GM18861 (cell line): ENCODE results near the gene AFAP1.

Experiments used
- ATAC-seq: cut with Tn5 transposase; IDR thresholded peaks from one replicate; pipeline ENCODE4 v1.9.1; 2021; ENCODE audit not compliant: unreplicated experiment

The AFAP1 gene

DNA sequence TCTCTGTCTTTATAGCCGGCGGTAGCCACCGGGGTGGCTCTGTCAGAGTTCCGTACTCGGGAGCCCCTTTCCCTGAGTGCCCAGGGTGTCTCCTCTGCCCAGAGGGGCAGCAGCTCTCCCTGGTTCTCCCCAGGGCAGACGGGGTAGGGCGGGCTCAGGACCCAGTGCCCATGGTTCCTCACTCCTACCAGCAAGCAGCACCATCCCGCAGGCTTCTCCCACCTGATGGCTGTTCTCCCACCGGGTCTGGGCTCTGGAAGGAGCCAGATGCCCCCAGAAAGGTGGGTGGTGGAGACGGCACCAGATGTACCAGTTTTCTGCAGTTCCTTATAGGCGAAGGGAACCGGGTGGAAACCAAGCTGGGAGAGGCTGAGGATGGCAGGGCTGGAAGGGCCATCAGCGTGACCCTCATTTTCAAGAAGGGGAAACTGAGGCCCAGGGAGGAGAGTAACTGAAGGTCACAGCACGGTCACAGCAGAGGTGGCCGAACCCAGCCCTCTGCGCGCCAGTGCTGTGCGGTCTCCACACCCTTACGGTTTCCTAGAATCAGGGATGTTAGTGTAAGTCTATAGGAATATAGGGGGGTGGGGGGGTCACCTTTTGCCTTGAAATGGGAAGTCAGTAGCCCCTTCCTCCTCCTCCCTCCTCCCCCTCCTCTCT lies 198.7 kb downstream of the AFAP1 start:
- ATAC-seq: no peak

DNA sequence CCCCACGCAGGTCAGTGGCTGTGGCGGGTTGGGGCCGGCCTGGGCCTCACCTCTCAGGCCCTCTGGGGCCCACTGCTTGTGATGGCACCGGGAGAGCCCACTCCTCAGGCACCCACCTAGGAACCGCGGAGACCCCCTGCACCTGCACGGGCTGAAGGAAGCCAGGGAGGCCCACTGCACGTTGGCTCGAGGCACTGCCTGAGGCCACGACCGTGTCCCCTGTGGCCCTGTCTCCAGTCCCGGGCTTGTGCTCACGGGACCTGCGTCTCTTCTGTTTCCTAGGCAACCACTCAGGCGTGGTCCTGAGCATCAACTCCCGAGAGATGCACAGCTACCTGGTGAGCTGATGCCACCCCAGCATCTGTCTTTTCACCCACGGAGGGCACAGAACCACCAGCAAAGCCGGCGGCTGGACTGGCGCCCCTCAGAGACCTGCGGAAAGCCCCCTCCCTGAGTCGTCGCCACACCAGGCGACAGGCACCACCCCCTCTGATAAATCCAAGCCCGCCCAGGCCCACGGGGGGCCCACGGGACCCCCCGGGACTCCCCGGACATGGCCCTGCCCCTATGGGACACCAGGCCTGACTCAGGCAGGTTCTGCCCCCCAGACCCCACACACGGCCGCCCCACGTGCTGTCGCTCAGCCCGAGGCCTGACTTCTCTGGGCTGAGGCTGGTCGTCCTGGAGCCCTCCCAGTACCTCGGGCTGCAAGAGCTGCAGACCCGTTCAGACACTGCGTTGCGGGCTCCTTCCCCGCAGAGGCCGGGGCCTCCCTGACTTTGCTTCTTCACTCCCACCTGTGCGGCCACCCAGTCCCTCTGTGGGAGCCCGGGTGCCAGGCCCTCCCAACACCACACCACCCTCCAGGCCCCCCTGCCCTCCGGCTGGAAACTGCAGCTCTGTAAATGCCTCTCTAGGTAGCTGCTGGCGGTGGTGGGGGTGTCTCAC lies 199.5 kb downstream of the AFAP1 start:
- no peak for ATAC-seq

DNA sequence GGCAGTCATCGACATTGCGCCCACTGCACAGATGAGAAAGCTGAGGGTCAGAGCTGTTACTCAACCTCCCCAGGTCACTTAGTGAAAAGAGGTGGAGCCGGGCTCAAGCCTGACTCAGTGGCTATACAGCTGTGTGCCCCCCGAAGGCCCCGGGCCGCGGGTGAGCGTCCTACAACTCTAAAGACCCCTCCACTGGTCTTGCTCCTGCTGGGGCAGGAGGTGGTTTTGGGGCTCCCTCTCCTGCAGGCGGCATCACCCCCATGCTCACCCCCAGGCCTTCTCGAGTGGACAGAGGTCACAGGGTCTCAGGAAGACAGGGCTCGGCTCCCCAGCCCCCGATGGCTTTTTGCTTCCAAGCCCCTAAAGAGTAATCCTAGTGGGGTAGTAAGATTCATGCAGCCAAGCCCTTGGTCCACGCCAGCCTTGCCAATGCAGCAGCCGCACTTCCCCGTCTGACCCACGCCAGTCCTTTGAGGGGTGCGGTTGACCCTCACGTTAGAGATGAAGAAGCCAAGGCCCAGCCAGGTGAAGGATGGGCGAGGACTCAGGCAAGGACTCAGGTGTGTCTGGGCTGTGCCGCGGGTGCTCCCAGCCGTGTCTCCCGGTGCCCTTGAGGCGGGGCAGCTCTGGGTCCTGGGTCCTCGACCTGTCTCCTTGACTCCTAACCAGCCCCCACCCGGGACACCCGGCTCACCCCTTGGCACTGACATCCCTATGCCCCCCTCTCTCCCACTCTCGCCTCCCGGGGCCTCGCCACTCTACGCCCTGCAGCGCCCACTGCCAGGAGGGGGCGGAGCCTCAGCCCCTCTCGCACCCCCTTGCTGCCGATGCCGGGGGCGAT lies 200.4 kb downstream of the AFAP1 start:
- ATAC-seq: no peak

DNA sequence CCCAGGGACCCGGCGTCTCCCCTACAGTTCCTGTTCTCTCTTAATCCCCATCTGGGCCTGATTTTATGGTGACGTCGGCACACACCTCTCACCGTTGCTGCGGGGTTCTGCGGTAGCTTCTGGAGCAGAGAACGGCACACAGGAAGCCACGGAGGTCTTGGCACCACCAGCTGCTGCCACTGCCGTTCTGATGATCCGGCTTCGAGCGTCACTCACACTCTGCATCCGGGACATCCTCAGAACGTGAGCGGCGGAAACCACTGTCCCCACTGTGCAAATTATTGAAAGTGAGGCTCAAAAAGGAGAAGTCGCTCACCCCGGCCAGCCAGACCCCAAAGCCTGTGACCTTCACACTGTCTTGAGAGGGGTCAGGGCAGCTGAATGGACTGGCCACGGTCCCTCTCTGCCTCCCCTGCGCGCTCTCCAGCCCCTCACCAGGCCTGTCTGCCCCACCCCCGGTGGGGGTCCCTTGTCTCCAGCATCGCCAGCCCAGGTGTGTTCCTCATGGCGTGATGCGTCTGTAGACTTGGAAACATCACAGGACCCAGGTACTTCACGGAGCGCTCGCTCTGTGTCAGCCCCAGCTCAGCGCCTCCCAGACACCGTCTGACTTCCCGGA lies 201.1 kb downstream of the AFAP1 start:
- ATAC-seq: no peak

DNA sequence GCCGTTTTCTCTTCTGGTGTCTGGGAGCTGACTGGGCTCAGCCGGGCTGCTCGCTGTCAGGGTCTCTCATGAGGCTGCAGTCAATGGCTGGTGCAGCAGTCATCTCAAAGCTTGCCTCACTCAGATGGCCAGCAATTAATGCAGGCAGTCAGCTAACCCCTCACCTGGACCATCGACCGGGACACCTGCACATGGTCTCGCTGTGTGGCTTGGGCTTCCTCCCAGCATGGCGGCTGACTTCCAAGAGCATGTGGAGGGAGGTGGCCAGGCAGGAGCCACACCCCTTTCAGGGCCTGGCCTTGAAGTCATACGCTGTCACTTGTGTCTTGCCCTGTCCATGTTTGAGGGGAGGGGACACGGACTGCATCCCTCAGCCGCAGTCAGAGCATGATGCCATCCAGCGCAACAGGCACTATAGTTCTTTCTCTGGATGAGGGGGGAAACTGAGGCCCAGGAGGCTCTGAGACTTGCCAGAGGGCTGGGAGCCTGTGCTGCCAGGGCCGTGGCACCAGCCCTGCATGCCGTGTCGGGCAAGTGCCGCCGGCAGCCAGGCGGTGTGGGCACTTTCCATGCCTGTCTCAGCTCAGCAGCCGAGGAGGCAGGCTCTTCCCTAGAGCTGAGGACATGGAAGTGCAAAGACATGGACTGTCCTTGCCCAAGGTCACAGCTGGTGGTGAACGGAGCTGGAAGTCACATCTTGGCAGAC lies 201.8 kb downstream of the AFAP1 start:
- no peak for ATAC-seq

DNA sequence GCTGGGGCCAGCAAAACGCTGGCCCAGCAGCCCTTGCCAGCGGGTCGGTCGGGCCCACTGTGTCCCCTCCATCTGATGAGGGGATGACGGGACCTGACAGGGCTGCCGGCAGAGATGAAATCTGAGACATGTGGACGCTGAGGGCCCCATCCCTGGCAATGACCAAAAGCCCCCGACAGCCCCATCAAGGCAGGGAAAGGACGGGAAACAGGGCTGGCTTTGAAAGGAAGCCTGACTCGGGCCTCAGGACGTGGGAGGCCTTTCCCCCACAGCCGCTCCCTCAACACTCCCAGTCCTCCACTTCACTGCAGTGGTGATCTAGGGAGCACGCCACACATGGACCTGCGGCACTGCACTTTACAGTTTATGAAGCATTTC lies 202.4 kb downstream of the AFAP1 start:
- no peak for ATAC-seq

DNA sequence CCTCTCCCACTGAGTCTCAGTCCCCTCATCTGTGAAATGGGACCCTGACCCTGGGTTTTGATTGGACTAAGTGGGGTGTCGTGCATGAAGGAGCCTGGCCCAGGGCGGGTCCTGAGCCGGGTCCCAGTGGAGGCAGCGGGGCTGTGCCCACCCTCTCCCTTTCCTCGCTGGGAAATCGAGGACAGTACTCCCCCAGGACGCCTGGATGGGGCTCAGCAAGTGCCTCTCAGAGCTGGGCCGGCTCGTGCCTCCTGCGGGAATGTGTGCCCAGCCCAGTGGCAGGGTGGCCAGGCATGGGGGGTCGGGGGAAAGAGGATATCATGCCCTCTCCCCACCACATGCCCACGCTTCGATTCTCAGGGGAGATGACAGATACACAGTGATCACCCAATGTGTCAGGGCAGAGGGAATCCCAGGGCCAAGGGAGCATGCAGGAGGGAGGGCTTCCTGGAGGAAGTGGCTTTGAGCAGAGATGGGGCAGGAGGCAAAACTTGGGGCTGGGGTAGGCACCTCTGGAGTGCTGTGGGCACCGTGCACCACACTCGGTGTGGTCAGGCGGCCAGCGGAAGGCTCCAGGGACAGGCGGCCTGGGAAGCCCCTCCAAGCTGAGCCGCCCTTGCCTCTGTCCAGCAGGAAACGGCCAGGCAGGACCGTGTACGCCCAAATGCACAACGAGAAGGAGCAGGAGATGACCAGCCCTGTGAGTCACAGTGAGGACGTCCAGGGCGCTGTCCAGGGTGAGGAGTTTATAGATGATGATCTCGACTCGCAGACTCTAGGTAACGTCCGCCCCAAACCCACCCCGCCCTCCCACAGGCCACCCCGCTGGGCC lies 203.0 kb downstream of the AFAP1 start:
- ATAC-seq: no peak

DNA sequence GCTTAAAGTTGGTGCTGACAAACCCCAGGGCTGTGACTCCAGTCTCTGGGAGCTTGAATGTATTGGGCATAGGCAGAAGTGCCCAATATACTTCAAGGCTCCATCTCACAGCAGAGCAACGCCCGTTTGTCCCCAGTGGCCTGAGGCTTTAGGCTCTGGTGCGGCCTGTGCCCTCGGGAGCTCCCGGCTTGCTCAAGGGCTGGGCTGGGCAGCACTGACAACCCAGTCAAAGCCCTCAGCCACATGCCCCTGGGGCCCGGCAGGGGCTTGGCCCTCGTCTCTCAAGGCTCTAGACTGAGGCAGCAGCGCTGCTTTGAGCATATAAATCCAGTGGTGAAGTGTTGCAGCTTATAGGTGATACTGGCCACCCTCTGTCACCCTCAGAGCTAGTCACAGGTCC lies 203.7 kb downstream of the AFAP1 start:
- no peak for ATAC-seq

DNA sequence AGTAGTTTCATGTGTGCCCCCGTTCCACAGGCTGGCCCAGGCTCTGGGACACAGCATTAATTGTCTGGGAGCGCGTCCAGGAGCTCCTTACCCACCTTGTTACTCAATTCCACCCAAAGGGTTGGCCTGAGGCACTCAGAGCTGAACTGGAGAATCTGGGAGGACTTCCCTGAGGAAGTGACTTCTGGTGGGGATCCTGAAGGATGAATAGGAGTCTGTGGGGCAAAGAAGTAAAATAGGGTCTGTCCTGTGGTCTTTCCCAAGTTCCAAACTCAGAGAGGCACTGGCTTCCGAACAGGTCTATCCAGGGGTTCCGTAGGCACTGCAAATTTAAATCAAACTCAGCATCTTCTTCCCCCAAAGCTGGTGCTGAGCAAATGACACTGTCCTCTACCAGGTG lies 204.3 kb downstream of the AFAP1 start:
- ATAC-seq: no peak

DNA sequence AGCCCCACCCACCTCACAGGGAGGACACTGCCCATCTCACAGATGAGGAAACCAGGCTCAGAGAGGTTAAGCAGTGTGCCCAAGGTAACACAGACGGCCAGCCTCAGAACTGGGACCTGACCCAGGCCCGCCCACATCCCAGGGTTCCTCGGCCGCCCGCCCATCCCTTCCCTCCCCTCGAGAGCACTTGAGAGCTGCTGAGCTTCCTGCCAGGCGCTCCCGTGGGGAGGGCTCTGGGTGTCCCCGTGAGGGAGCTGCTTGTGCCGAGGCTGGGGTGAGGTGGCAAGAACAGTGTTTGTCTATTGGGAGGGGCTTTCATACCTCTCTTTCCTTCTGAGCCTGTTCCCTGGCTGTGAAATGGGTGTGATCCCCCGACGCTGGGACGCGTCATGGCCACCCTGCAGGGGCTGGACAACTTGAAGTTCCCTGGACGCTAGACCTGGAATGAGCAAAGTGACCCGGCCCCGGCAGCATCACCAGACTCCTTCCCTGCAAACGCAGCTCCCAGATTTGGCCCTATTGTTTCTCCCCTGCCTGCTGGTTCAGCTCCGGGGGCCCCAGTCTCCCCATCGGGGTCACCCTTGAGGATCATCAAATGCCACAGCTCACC lies 204.9 kb downstream of the AFAP1 start:
- ATAC-seq: no peak

DNA sequence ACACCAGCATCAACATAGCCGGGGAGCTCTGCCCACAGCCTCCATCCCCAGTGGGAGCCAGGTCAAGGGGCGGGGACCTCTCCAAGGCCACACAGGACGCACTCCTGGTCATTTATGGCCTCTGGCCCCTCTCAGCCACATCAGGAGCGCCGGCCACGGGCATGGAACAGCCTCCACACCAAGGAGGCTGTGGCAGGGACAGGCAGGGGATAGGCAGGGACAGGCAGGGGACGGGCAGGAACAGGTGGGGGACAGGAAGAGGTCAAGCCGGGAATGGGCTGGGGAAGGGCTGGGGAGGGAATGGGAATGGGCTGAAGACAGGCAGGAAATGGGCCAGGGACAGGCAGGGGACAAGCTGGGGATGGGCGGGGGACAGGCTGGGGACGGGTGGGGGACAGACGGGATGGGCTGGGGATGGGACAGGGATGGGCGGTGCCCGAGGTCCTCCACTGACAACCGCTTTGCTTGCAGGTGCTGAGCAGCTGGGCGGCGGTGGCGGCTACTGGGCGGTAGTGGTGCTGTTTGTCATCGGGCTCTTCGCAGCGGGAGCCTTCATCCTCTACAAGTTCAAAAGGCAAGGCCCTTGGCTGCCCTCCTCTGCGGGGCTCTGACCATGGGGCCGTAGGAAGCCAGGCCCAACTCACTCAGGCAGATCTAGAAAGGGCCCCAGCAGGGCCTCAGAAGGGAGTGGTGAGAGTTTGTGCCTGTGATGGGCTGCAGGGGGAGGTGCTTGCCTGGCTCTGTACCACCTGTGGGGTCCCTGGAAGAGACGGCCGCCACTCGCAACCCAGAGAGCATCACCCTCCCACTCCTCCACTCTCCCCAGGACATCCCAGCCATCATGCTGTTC lies 205.6 kb downstream of the AFAP1 start:
- no peak for ATAC-seq

DNA sequence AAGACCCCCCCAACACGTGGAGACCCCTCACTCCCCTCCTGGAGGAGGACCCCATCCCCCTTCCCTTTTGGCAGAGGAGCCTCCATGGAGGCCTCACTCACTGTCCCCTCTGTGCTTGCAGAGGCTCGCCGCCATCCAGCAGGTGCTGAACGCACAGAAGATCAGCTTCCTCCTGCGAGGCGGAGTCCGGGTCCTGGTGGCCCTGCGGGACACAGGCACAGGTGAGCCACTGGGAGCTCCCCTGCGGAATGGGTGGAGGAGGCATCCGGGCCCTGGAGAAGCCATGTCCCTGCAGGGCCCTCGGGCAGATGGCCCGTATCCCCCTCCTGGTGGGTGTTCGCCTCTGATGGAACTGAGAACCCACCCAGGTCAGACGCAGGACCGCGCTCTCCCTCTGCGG lies 206.5 kb downstream of the AFAP1 start:
- ATAC-seq: no peak

DNA sequence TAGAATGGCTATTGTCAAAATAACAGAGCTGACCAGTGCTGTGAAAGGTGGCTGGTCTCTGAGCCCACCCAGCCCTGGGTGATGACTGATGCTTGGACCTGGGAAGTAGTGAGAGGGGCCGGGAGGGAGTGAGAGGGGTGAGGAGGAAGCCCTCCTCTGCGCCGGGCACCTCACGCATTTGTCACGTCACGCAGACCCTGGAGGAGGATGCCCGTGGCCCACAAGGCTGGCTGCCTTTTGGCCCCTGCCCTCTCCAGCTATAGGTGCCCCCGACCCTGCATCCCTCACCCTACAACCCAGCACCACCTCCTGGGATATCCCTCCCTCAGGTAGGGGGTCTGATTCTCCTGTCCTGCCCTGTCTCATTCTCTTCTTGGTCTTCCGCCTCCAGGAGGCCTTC lies 207.4 kb downstream of the AFAP1 start:
- no peak for ATAC-seq

DNA sequence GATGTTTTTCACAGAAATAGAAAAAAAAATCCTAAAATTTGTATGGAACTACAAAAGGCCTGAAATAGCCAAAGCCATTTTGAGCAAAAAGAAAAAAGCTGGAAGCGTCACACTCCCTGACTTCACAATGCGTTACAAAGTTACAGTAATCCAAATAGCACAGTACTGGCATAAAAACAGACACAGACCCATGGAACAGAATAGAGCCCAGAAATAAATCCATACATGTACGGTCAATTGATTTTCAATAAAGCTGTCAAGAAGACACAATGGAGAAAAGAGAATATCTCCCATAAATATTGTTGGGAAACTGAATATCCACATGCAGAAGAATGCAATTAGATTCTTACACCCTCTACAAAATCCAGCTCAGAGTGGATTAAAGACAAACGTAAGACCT lies 208.2 kb downstream of the AFAP1 start:
- no peak for ATAC-seq

DNA sequence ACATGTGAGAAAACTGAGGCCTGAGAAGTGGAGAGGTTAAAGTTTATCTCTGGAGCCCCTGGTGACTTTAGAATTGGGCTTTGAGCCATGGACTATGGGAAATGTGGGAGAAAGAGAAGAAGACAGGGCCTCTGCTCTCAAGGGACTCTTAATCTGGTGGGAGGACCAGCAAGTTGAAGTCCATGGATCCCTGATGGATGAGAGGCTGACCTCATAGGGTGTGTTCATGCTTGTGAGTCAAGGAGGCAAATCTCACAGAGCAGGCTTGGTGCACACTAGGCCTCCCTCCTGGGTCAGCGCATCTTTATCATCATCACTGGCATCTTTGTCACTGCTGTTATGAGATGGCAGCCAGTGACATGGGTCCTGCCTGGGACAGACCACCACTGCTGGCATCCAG lies 211.9 kb downstream of the AFAP1 start:
- ATAC-seq: no peak

DNA sequence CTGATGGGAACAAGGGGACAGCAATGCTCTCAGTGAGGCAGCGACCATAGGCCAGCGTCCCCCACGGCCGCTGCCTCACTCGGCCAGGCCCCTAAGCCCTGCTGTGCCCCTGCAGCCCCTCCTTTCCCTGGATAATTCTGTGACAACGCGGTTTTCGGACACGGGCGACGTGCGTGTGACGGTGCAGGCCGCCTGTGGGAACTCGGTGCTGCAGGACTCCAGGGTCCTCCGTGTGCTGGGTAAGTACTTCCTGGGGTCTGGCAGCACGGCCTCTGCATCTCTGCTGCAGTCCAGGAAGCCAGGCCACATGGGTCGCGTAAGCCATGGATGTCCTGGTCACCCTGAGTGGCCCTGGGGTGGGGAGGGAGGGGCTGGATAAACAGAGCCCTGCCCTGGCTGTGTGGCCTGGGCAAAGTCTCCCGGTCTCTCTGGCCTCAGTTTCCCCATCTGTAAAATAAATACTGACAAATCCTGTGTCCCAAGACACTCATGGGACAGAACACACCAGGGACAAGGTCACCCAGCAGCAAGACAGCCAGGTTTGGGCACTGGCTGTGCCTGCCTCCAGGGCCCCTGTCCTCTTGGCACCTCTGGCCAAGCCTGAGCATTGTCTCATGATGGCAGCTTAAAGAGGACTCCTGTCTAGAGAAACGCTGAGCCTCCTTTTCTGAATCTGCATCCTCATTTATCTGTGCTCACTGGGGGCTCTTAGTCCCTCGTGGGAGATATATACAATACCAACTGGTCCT lies 212.8 kb downstream of the AFAP1 start:
- no peak for ATAC-seq

DNA sequence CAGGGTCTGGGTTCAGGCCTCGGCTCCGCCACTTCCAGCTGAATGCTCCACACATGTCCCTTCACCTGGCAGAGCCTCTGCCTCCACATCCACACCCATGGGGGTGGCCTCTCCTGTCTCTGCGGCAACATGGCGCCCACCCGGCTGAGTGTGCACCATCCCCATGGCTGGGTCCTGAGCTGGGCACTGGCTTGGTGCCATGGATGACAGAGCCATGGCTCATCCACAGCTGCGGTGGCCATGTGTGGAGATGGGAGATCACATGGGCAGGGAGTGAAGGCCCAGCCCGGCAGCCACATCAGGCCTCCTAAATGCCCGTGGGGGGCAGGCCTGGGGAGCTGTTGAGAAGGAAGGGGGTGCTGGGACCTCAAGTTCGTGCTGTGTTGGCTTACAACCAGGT lies 213.7 kb downstream of the AFAP1 start:
- no peak for ATAC-seq

DNA sequence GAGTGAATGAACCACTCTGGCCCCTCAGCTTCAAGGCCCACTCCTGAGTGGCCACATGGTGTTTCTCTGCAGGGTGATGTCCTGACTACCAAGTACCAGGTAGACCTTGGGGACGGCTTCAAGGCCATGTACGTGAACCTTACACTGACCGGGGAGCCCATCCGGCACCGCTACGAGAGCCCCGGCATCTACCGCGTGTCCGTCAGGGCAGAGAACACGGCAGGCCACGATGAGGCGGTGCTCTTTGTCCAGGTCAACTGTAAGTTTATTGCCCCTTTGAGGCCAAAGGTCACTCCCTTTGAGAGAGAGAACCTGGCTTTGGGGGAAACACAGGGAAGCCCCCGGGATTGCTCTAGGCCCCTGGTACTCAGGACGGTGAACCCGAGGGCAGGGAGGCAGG lies 216.0 kb downstream of the AFAP1 start:
- ATAC-seq: no peak
